Smooth muscle cell (in vitro differentiated cells): Measurements from ENCODE around the gene PAFAH2. TPM values are rescaled to one million over a fixed set of nuclear protein-coding genes. Genes with fewer than 3 reads are reported as not detected.

Source experiments
- DNase-seq: peaks from one replicate; lab custom pipeline; 2025; ENCODE audit not compliant: unreplicated experiment; lab: John Stamatoyannopoulos, UW
- H2AFZ ChIP-seq: fragments of 200-600 bp; sonication (generic); 2 replicates; pipeline ENCODE4 v1.6.0; 2016; ENCODE audit warnings: antibody characterized with exemption, low read depth, mild to moderate bottlenecking
- H3F3A ChIP-seq: fragments of 200-600 bp; sonication (generic); 2 replicates; pipeline ENCODE4 v1.6.0; 2017; ENCODE audit warnings: antibody characterized with exemption, low read depth
- H3K27ac ChIP-seq: fragments of 200-600 bp; sonication (generic); 2 replicates; pipeline ENCODE4 v1.5.1; 2016; ENCODE audit warnings: low read depth, mild to moderate bottlenecking
- H3K27me3 ChIP-seq: fragments of 200-600 bp; sonication (generic); 2 replicates; pipeline ENCODE4 v1.6.1; 2016; ENCODE audit warnings: low read depth, mild to moderate bottlenecking
- H3K36me3 ChIP-seq: fragments of 200-600 bp; sonication (generic); 2 replicates; pipeline ENCODE4 v1.5.1; 2016; ENCODE audit warnings: low read depth
- H3K4me1 ChIP-seq: fragments of 200-600 bp; sonication (generic); 2 replicates; pipeline ENCODE4 v1.5.1; 2016; ENCODE audit warnings: low read depth
- H3K4me2 ChIP-seq: fragments of 200-600 bp; sonication (generic); 2 replicates; pipeline ENCODE4 v1.6.0; 2016; ENCODE audit warnings: mild to moderate bottlenecking
- H3K4me3 ChIP-seq: fragments of 200-600 bp; sonication (generic); 2 replicates; pipeline ENCODE4 v1.5.1; 2016; ENCODE audit warnings: mild to moderate bottlenecking
- H3K79me2 ChIP-seq: fragments of 200-600 bp; sonication (generic); 2 replicates; pipeline ENCODE4 v1.6.0; 2016; ENCODE audit warnings: low read depth, mild to moderate bottlenecking
- H3K9ac ChIP-seq: fragments of 200-600 bp; sonication (generic); 2 replicates; pipeline ENCODE4 v1.6.0; 2016; ENCODE audit warnings: low read depth
- H3K9me3 ChIP-seq: fragments of 200-600 bp; sonication (generic); replicated peaks from 2 replicates; pipeline ENCODE4 v1.5.1; 2016; ENCODE audit warnings: low read depth
- H4K20me1 ChIP-seq: fragments of 200-600 bp; sonication (generic); 2 replicates; pipeline ENCODE4 v1.6.0; 2016; ENCODE audit warnings: low read depth
- WGBS: methylation state at CpG from one replicate; pipeline ENCODE4 v1.1.7; 2016; ENCODE audit warnings: low lambda C conversion rate; 5-methylcytosine and 5-hydroxymethylcytosine counted together
- polyA plus RNA-seq: library from polyadenylated mRNA; unstranded; fragments of >200 nt; fragmentation: Nextera tagmentation; extraction: Ambion mirVana; gene quantifications from 2 replicates; pipeline ENCODE4 v1.2.1, GENCODE V29; 2016
- total RNA-seq: library from RNA; depleted of rRNA; stranded (reverse); fragments of >200 nt; gene quantifications from 2 replicates; pipeline ENCODE4 v1.2.3, GENCODE V29; 2014
- TF ChIP-seq, protein P1 (sequence below): fragments of 200-600 bp; sonication (generic); IDR thresholded peaks from 2 replicates; pipeline ENCODE4 v1.5.1; 2017; ENCODE audit warnings: borderline replicate concordance, mild to moderate bottlenecking, antibody characterized with exemption; ENCODE audit not compliant: insufficient read depth, poor library complexity, severe bottlenecking

The PAFAH2 gene
- total and polyA plus RNA-seq, 2 experiments from 2014 or later, result 9.4 to 9.6 TPM

DNA sequence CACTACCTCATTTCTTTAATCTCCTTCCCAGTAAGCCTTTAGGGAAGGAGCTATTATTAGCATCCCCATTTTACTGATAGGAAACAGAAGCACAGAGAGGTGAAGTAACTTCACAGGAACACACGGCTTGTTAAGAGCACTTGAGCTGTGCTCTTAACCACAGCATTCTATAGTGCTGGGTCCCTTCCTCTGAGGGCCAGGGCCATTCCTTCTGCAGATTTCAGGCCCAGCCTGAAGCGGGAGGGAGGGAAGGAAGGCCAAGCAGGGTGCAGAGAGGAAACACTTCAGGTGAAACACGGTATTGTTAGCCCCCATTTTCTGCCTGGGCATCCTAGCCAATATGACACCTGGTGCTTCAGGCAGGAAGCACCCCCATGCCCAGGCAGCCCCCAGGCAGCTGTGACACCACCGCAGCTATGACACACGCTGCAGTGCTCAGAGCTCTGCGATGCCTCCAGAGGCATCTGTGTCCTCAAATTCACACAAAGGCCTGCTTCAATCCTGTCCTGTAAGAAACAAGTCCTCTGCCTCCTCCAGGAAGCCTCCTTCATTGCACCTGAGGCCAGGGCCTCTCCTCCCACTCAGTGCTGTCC, 19.2 kb upstream of the PAFAH2 start:
- H3K36me3 ChIP-seq, result no peaks in the 10 kb centered on the region
- TF ChIP-seq, protein P1, sequence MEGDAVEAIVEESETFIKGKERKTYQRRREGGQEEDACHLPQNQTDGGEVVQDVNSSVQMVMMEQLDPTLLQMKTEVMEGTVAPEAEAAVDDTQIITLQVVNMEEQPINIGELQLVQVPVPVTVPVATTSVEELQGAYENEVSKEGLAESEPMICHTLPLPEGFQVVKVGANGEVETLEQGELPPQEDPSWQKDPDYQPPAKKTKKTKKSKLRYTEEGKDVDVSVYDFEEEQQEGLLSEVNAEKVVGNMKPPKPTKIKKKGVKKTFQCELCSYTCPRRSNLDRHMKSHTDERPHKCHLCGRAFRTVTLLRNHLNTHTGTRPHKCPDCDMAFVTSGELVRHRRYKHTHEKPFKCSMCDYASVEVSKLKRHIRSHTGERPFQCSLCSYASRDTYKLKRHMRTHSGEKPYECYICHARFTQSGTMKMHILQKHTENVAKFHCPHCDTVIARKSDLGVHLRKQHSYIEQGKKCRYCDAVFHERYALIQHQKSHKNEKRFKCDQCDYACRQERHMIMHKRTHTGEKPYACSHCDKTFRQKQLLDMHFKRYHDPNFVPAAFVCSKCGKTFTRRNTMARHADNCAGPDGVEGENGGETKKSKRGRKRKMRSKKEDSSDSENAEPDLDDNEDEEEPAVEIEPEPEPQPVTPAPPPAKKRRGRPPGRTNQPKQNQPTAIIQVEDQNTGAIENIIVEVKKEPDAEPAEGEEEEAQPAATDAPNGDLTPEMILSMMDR, result no peak
- WGBS, result 50% methylated on average over 6 of the region's 6 CpGs
- H2AFZ ChIP-seq, result no peak overlapping the region
- peak overlapping the region; percentile 66 for H3K4me2 ChIP-seq
- H4K20me1 ChIP-seq, result no peaks in the 10 kb centered on the region
- DNase-seq, result no peak
- H3F3A ChIP-seq, result peaks cover 17% of the 10 kb centered on the region
- no peaks in the 10 kb centered on the region for H3K79me2 ChIP-seq
- no peaks in the 10 kb centered on the region for H3K27me3 ChIP-seq
- H3K4me3 ChIP-seq, result no peak overlapping the region
- peak overlapping the region; percentile 86 for H3K27ac ChIP-seq
- no peaks in the 10 kb centered on the region for H3K9me3 ChIP-seq
- H3K4me1 ChIP-seq, result peaks cover 34% of the 10 kb centered on the region
- peak overlapping the region; percentile 65 for H3K9ac ChIP-seq

DNA sequence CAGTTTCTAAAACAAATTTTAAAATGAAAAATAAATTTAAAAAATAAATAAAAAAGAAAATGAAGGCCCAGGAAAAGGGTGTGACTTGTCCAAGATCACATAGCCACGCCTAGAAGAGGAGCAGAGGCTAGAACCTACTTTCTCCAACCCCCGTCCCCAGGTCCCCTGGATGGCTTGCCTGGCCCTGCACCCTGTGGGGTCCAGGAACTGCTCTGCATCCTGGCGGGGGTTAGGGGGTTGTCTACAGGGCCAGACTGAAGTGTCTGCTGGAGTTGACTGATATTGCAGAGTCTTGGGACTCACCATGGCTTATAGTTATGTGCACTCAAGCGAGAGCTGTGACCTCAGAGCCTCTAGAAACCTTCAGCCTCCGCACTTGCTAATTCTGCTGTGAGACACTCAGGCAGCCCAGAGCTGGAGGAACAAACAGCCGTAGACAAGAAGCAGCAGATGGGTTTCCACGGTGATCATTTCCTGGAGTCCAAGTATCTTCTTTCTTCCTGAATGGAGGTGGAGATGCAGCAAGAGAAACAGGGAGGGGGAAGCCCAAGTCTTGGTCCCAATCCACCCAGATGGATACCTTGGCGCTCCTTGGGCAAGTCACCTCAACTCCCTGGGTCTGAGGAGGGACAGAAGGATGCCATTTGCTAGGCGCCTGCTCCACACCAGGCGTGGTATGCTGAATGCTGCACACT, 18.5 kb upstream of the PAFAH2 start:
- DNase-seq, result no peak
- Histone ChIP-seq H3K4me1 (peaks cover 29% of the 10 kb centered on the region), H3F3A (peaks cover 17% of the 10 kb centered on the region), H4K20me1 (no peaks in the 10 kb centered on the region), H3K9me3 (no peaks in the 10 kb centered on the region), H3K79me2 (no peaks in the 10 kb centered on the region), H3K9ac (no peak overlapping the region), H3K27me3 (no peaks in the 10 kb centered on the region), H2AFZ (no peak overlapping the region), H3K4me3 (no peak overlapping the region), H3K27ac (peak overlapping the region; percentile 86), H3K4me2 (peak overlapping the region; percentile 66), H3K36me3 (no peaks in the 10 kb centered on the region)
- WGBS, result 58% methylated on average over 10 of the region's 10 CpGs
- TF ChIP-seq, protein P1, result no peak

DNA sequence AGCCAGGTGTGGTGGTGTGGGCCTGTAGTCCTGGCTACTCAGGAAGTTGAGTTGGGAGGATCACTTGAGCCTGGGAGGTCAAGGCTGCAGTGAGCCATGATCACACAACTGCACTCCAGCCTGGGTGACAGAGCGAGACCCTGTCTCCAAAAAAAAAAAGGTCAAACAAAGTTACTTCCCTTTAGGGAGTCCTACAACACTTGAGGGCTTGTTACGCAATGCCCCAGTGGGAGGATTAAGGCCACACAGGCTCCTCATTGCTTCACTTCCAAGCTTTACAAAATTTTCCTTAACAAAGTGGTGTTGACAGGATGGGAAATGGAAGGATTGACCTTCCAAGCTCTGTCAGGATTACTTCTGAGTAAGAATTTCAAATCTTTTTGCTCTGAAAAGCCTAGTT, 17.5 kb upstream of the PAFAH2 start:
- 46% methylated on average over 2 of the region's 2 CpGs for WGBS
- no peak overlapping the region for H2AFZ ChIP-seq
- H3F3A ChIP-seq, result peaks cover 12% of the 10 kb centered on the region
- H3K4me2 ChIP-seq, result no peak overlapping the region
- TF ChIP-seq, protein P1, result no peak
- no peak overlapping the region for H3K9ac ChIP-seq
- no peaks in the 10 kb centered on the region for H3K79me2 ChIP-seq
- H3K27ac ChIP-seq, result peak overlapping the region; percentile 86
- no peaks in the 10 kb centered on the region for H3K27me3 ChIP-seq
- DNase-seq, result no peak
- H3K9me3 ChIP-seq, result no peaks in the 10 kb centered on the region
- no peaks in the 10 kb centered on the region for H4K20me1 ChIP-seq
- H3K4me1 ChIP-seq, result peaks cover 23% of the 10 kb centered on the region
- no peaks in the 10 kb centered on the region for H3K36me3 ChIP-seq
- no peak overlapping the region for H3K4me3 ChIP-seq

DNA sequence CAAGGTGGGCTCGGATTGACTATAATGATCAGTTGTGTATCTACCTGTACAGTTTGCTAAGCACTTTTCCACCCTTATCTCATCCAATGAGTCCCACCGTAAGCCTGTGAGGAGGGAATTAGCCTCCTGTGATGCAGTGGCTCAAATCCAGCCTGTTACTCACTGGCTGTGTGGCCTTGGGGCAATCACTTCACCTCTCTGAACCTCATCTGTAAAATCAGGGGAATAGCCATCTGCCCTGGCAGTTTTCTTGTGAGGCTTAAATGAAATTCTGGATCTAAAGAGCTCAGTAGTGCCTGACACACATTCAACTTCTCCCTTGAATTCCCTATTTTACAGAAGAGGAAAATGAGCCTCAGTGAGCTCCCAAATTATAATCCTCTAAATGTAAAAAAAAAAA, 16.3 kb upstream of the PAFAH2 start:
- Histone ChIP-seq H3K27me3 (no peaks in the 10 kb centered on the region), H2AFZ (no peak overlapping the region), H3K4me3 (no peak overlapping the region), H3K27ac (no peak overlapping the region), H3K79me2 (no peaks in the 10 kb centered on the region), H3K36me3 (no peaks in the 10 kb centered on the region), H3F3A (peaks cover 12% of the 10 kb centered on the region), H4K20me1 (no peaks in the 10 kb centered on the region), H3K4me2 (no peak overlapping the region), H3K9me3 (no peaks in the 10 kb centered on the region), H3K9ac (no peak overlapping the region), H3K4me1 (peaks cover 19% of the 10 kb centered on the region)
- DNase-seq, result no peak
- 87% methylated on average over 2 of the region's 2 CpGs for WGBS
- TF ChIP-seq, protein P1, result no peak
